ENCODE data around the gene TECTB.
"Not testable (repeated sequence)": the region's sequence is repeated elsewhere in the genome, so short reads cannot be mapped to it uniquely, and the experiment has no call there.

TECTB gene

GRCh38 chr10:112283100-112283499 lies at the start of gene TECTB:
TSS of gene TECTB (plus strand) at chr10:112283400. CDS start at chr10:112283735, 335 bp downstream.
- no peak for DNase-seq

- no peak for DNase-seq
Observed at GRCh38 chr10:112235141-112235540, 48.1 kb upstream of the TECTB start.

GRCh38 chr10:112235920-112236319 lies 47.3 kb upstream of the TECTB start:
- DNase-seq: no peak

- no peak for DNase-seq
Observed at GRCh38 chr10:112236486-112236885, 46.7 kb upstream of the TECTB start.

GRCh38 chr10:112239347-112239746 lies 43.9 kb upstream of the TECTB start:
- DNase-seq: no peak

GRCh38 chr10:112240441-112240840 lies 42.8 kb upstream of the TECTB start:
- no peak for DNase-seq

GRCh38 chr10:112241651-112242341 lies 41.4 kb upstream of the TECTB start:
- DNase-seq: no peak

- DNase-seq: no peak
Observed at GRCh38 chr10:112242769-112243168, 40.4 kb upstream of the TECTB start.

GRCh38 chr10:112243713-112244112 lies 39.5 kb upstream of the TECTB start:
- no peak for DNase-seq

GRCh38 chr10:112244197-112244596 lies 39.0 kb upstream of the TECTB start:
- no peak for DNase-seq

GRCh38 chr10:112247791-112248190 lies 35.4 kb upstream of the TECTB start:
- no peak for DNase-seq

GRCh38 chr10:112248584-112249295 lies 34.5 kb upstream of the TECTB start:
- DNase-seq: no peak

- no peak for DNase-seq
Observed at GRCh38 chr10:112249722-112250121, 33.5 kb upstream of the TECTB start.

GRCh38 chr10:112250555-112250954 lies 32.6 kb upstream of the TECTB start:
- no peak for DNase-seq

GRCh38 chr10:112251238-112251637 lies 32.0 kb upstream of the TECTB start:
- DNase-seq: not testable (repeated sequence)

GRCh38 chr10:112258407-112258806 lies 24.8 kb upstream of the TECTB start:
- DNase-seq: no peak

- DNase-seq: no peak
Observed at GRCh38 chr10:112259688-112260087, 23.5 kb upstream of the TECTB start.

GRCh38 chr10:112260831-112261230 lies 22.4 kb upstream of the TECTB start:
- no peak for DNase-seq

GRCh38 chr10:112261281-112261822 lies 21.8 kb upstream of the TECTB start:
- peak; percentile 15 for DNase-seq

GRCh38 chr10:112262546-112262945 lies 20.7 kb upstream of the TECTB start:
- no peak for DNase-seq

- no peak for DNase-seq
Observed at GRCh38 chr10:112265745-112266144, 17.5 kb upstream of the TECTB start.

- DNase-seq: no peak
Observed at GRCh38 chr10:112269266-112269665, 13.9 kb upstream of the TECTB start.

- no peak for DNase-seq
Observed at GRCh38 chr10:112271982-112272381, 11.2 kb upstream of the TECTB start.

GRCh38 chr10:112274831-112275230 lies 8.4 kb upstream of the TECTB start:
- no peak for DNase-seq
